Osteoblast (primary cell): ENCODE data around the gene PEA15. TPM values are rescaled to one million over a fixed set of nuclear protein-coding genes. Genes with fewer than 3 reads are reported as not detected.

ENCODE experiments used
- DNase-seq: peaks from one replicate; pipeline ENCODE4 v3.0.0; 2011; ENCODE audit warnings: low spot score, mixed read lengths; ENCODE audit not compliant: insufficient read length; ENCODE audit errors: missing footprints
- H2AFZ ChIP-seq: 2 replicates; pipeline ENCODE4 v1.6.0; 2011; ENCODE audit warnings: mild to moderate bottlenecking, low read length
- H3K27ac ChIP-seq: 2 replicates; pipeline ENCODE4 v1.5.1; 2011; ENCODE audit warnings: mild to moderate bottlenecking, low read depth, low read length, moderate library complexity
- H3K27me3 ChIP-seq: 2 replicates; pipeline ENCODE4 v1.6.0; 2012; ENCODE audit warnings: mild to moderate bottlenecking, control low read depth, inconsistent platforms, low read length, moderate library complexity; ENCODE audit not compliant: insufficient read depth
- H3K36me3 ChIP-seq: 2 replicates; pipeline ENCODE4 v1.5.1; 2011; ENCODE audit warnings: mild to moderate bottlenecking, low read length, control low read depth, moderate library complexity; ENCODE audit not compliant: insufficient read depth
- H3K4me1 ChIP-seq: 2 replicates; pipeline ENCODE4 v1.5.1; 2011; ENCODE audit warnings: mild to moderate bottlenecking, low read length, control low read depth, moderate library complexity; ENCODE audit not compliant: insufficient read depth
- H3K4me2 ChIP-seq: 2 replicates; pipeline ENCODE4 v1.6.0; 2011; ENCODE audit warnings: mild to moderate bottlenecking, low read length; ENCODE audit not compliant: insufficient read depth
- H3K4me3 ChIP-seq: fragments of 200-600 bp; sonication (generic); 3 replicates; pipeline ENCODE4 v1.5.1; 2012; ENCODE audit warnings: mild to moderate bottlenecking, low read length, inconsistent platforms; ENCODE audit not compliant: insufficient read depth
- H3K79me2 ChIP-seq: 2 replicates; pipeline ENCODE4 v1.6.0; 2012; ENCODE audit warnings: mild to moderate bottlenecking, low read length, control low read depth, inconsistent platforms; ENCODE audit not compliant: insufficient read depth
- H3K9me3 ChIP-seq: 2 replicates; pipeline ENCODE4 v1.5.1; 2011; ENCODE audit warnings: low read depth, low read length, control low read depth
- H4K20me1 ChIP-seq: 2 replicates; pipeline ENCODE4 v1.6.0; 2012; ENCODE audit warnings: mild to moderate bottlenecking, low read length, control low read depth; ENCODE audit not compliant: insufficient read depth
- CTCF ChIP-seq: IDR thresholded peaks from 2 replicates; pipeline ENCODE4 v1.5.1; 2011; ENCODE audit warnings: mild to moderate bottlenecking, low read depth, low read length, moderate library complexity; ENCODE audit errors: extremely low read depth
- total RNA-seq: library from RNA; depleted of rRNA; stranded (reverse); fragments of >200 nt; gene quantifications from 2 replicates; pipeline ENCODE4 v1.2.3, GENCODE V29; 2012

PEA15 gene
- total RNA-seq, 1 donor: 200 TPM

- H3K27me3 ChIP-seq: no peaks in the 10 kb centered on the region
- no peak for DNase-seq
- H3K36me3 ChIP-seq: peaks cover 86% of the 10 kb centered on the region
- H3K4me2 ChIP-seq: no peak overlapping the region
- no peak for TF ChIP-seq CTCF
- H4K20me1 ChIP-seq: peaks cover 22% of the 10 kb centered on the region
- no peaks in the 10 kb centered on the region for H3K9me3 ChIP-seq
- H3K4me3 ChIP-seq: no peak overlapping the region
- peak overlapping the region; percentile 39 for H3K27ac ChIP-seq
- H3K4me1 ChIP-seq: peaks cover 18% of the 10 kb centered on the region
- peaks cover 9% of the 10 kb centered on the region for H3K79me2 ChIP-seq
- no peak overlapping the region for H2AFZ ChIP-seq
Measured at GRCh38 chr1:160217481-160218051, 12.4 kb downstream of the PEA15 start.

GRCh38 chr1:160219062-160219929, 14.1 kb downstream of the PEA15 start:
- Histone ChIP-seq H3K27me3 (no peaks in the 10 kb centered on the region), H3K4me1 (peaks cover 18% of the 10 kb centered on the region), H3K4me2 (no peak overlapping the region), H3K79me2 (no peaks in the 10 kb centered on the region), H3K9me3 (no peaks in the 10 kb centered on the region), H3K27ac (peak overlapping the region; percentile 65), H3K4me3 (no peak overlapping the region), H4K20me1 (peaks cover 9% of the 10 kb centered on the region), H3K36me3 (peaks cover 88% of the 10 kb centered on the region), H2AFZ (no peak overlapping the region)
- TF ChIP-seq CTCF: peak; percentile 73
- DNase-seq: no peak

- Histone ChIP-seq H3K36me3 (peaks cover 88% of the 10 kb centered on the region), H3K9me3 (no peaks in the 10 kb centered on the region), H3K4me1 (peaks cover 18% of the 10 kb centered on the region), H4K20me1 (peaks cover 8% of the 10 kb centered on the region), H3K4me3 (no peak overlapping the region), H2AFZ (no peak overlapping the region), H3K27ac (no peak overlapping the region), H3K4me2 (no peak overlapping the region), H3K79me2 (no peaks in the 10 kb centered on the region), H3K27me3 (no peaks in the 10 kb centered on the region)
- TF ChIP-seq CTCF: no peak
- no peak for DNase-seq
Measured at GRCh38 chr1:160220301-160220700, 15.1 kb downstream of the PEA15 start.

DNA sequence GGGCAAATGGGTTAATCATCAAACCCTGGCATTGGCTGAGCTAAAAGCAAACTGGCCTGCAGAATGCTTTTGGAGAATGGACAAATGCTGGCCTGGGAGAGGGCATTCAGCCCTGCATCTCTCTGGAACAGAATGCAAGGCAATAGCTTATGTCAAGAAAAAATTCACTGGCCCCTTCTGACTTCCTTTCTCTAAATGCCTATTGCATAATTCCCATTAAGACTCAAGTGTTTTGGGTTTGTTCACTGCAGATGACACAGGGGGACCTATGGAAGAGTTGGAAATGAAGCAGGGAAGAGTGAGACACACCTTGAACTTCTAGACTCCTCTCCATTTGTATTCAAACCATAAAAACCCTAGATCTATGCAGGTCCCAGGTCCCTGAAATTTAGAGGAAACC, 15.9 kb downstream of the PEA15 start:
- DNase-seq: no peak
- H3K27ac ChIP-seq: no peak overlapping the region
- H3K9me3 ChIP-seq: no peaks in the 10 kb centered on the region
- H4K20me1 ChIP-seq: peaks cover 8% of the 10 kb centered on the region
- no peaks in the 10 kb centered on the region for H3K27me3 ChIP-seq
- no peak for TF ChIP-seq CTCF
- no peaks in the 10 kb centered on the region for H3K79me2 ChIP-seq
- H2AFZ ChIP-seq: no peak overlapping the region
- peaks cover 84% of the 10 kb centered on the region for H3K36me3 ChIP-seq
- no peak overlapping the region for H3K4me2 ChIP-seq
- H3K4me3 ChIP-seq: no peak overlapping the region
- H3K4me1 ChIP-seq: peaks cover 18% of the 10 kb centered on the region
